CD14-positive monocyte (primary cell): ENCODE measurements around the gene PCDH15. TPM values are rescaled to one million over a fixed set of nuclear protein-coding genes. Genes with fewer than 3 reads are reported as not detected.

ENCODE experiments used
- DNase-seq, 3 donors: peaks; one replicate each; pipeline ENCODE4 v3.0.0-alpha.2; 2011 to 2022
- H2AFZ ChIP-seq: 2 replicates; pipeline ENCODE4 v1.6.0; 2012; ENCODE audit warnings: mild to moderate bottlenecking, low read depth, low read length, inconsistent platforms; ENCODE audit not compliant: insufficient read depth, poor library complexity, severe bottlenecking
- H3K27ac ChIP-seq, 2 donors: 1 replicate in 1 of 2; 2 replicates in 1 of 2; pipeline ENCODE4 v1.5.1; 2012 to 2013; ENCODE audit warnings: low read length in 2 of 2, control low read depth in 1 of 2, inconsistent platforms in 1 of 2, low read depth in 1 of 2, mild to moderate bottlenecking in 1 of 2
- H3K27me3 ChIP-seq, 2 donors: one replicate each; pipeline versions ENCODE4 v1.6.0 to v1.6.1; 2011 to 2013; ENCODE audit warnings: low read length in 2 of 2; ENCODE audit not compliant: control insufficient read depth in 2 of 2, insufficient read depth in 2 of 2
- H3K36me3 ChIP-seq, 2 donors: replicated peaks in 1 of 2; 1 replicate in 1 of 2; 2 replicates in 1 of 2; pipeline versions ENCODE4 v1.5.1 to v1.6.1; 2012 to 2013; ENCODE audit warnings: low read length in 2 of 2, control low read depth in 1 of 2, inconsistent platforms in 1 of 2, mild to moderate bottlenecking in 1 of 2; ENCODE audit not compliant: insufficient read depth in 2 of 2, control insufficient read depth in 1 of 2
- H3K4me1 ChIP-seq, 2 donors: 1 replicate in 1 of 2; 2 replicates in 1 of 2; pipeline versions ENCODE4 v1.5.1 to v1.6.1; 2012 to 2013; ENCODE audit warnings: low read length in 2 of 2, control low read depth in 1 of 2, inconsistent platforms in 1 of 2, mild to moderate bottlenecking in 1 of 2, moderate library complexity in 1 of 2; ENCODE audit not compliant: insufficient read depth in 2 of 2, control insufficient read depth in 1 of 2
- H3K4me2 ChIP-seq: replicated peaks from 2 replicates; pipeline ENCODE3; 2012; ENCODE audit warnings: low read length, moderate library complexity, mild to moderate bottlenecking; ENCODE audit not compliant: poor library complexity, severe bottlenecking; ENCODE audit errors: extremely low read depth
- H3K4me3 ChIP-seq, 3 experiments: fragments of 200-600 bp in 1 of 3; sonication (generic) in 1 of 3; replicated peaks in 1 of 3; 1 replicate in 2 of 3; 2 replicates in 1 of 3; pipeline ENCODE4 v1.5.1; 2011 to 2013; ENCODE audit warnings: low read length in 3 of 3, mild to moderate bottlenecking in 3 of 3, control low read depth in 2 of 3, low read depth in 2 of 3, inconsistent platforms in 1 of 3, moderate library complexity in 1 of 3
- H3K79me2 ChIP-seq: 2 replicates; pipeline ENCODE4 v1.6.0; 2012; ENCODE audit warnings: mild to moderate bottlenecking, control low read depth, inconsistent platforms, low read length, moderate library complexity; ENCODE audit not compliant: insufficient read depth
- H3K9ac ChIP-seq: 2 replicates; pipeline ENCODE4 v1.6.0; 2017; ENCODE audit warnings: low read length, mild to moderate bottlenecking; ENCODE audit not compliant: insufficient read depth, poor library complexity, severe bottlenecking
- H3K9me3 ChIP-seq, 2 donors: replicated peaks in 1 of 2; 1 replicate in 1 of 2; 2 replicates in 1 of 2; pipeline versions ENCODE4 v1.5.1 to v1.6.1; 2012 to 2013; ENCODE audit warnings: low read length in 2 of 2, control low read depth in 1 of 2; ENCODE audit not compliant: control insufficient read depth in 1 of 2, insufficient read depth in 1 of 2
- H4K20me1 ChIP-seq: 2 replicates; pipeline ENCODE4 v1.6.0; 2012; ENCODE audit warnings: mild to moderate bottlenecking, low read length, control low read depth, moderate library complexity; ENCODE audit not compliant: insufficient read depth
- H3K27ac Mint-ChIP-seq, 7 donors: one replicate each; pipeline ENCODE4 v1.8.0; 2020; ENCODE audit warnings: mild to moderate bottlenecking in 7 of 7, mixed read lengths in 7 of 7, moderate library complexity in 6 of 7, inconsistent platforms in 2 of 7
- H3K27me3 Mint-ChIP-seq, 3 donors: one replicate each; pipeline ENCODE4 v1.8.0; 2021 to 2022; ENCODE audit warnings: low read depth in 3 of 3, mild to moderate bottlenecking in 3 of 3, mixed read lengths in 3 of 3, moderate library complexity in 3 of 3, inconsistent platforms in 1 of 3
- H3K36me3 Mint-ChIP-seq, 2 donors: one replicate each; pipeline ENCODE4 v1.8.0; 2020; ENCODE audit warnings: mixed read lengths in 2 of 2, inconsistent platforms in 1 of 2, mild to moderate bottlenecking in 1 of 2
- H3K4me1 Mint-ChIP-seq: one replicate; pipeline ENCODE4 v1.8.0; 2020; ENCODE audit warnings: mild to moderate bottlenecking, mixed read lengths
- H3K4me3 Mint-ChIP-seq, 2 donors: one replicate each; pipeline ENCODE4 v1.8.0; 2020; ENCODE audit warnings: mild to moderate bottlenecking in 2 of 2, mixed read lengths in 2 of 2, moderate library complexity in 1 of 2
- H3K9me3 Mint-ChIP-seq, 7 donors: one replicate each; pipeline ENCODE4 v1.8.0; 2020 to 2022; ENCODE audit warnings: mixed read lengths in 7 of 7, mild to moderate bottlenecking in 6 of 7, moderate library complexity in 6 of 7, inconsistent platforms in 2 of 7
- CTCF ChIP-seq: fragments of 200-600 bp; IDR thresholded peaks from one replicate; pipeline ENCODE4 v1.8.0; 2022; ENCODE audit warnings: antibody characterized with exemption, mild to moderate bottlenecking
- WGBS: methylation state at CpG from one replicate; pipeline ENCODE4 v1.1.5; 2013; ENCODE audit warnings: missing lambda C conversion rate; ENCODE audit not compliant: insufficient coverage; 5-methylcytosine and 5-hydroxymethylcytosine counted together
- intact Hi-C, 2 donors: fragments of 100-400 bp; cut with micrococcal nuclease; formaldehyde crosslinking; loops; one replicate each; pipeline versions ENCODE4 v1.15.0 to v1.15.1; 2023
- polyA plus RNA-seq, 3 donors: library from polyadenylated mRNA; depleted of rRNA in 1 of 3; unstranded in 2 of 3; stranded (reverse) in 1 of 3; fragments of 300-500 nt in 2 of 3; fragments of >200 nt in 1 of 3; fragmentation: Illumina TruSeq in 2 of 3; gene quantifications; 1 replicate in 2 of 3; 2 replicates in 1 of 3; pipeline ENCODE4 v1.2.3, GENCODE V29; 2012 to 2021

PCDH15 gene
- polyA plus RNA-seq, 3 donors, result not detected

- Mint-ChIP-seq H3K9me3 (peaks cover 0 to 7% (median 2%) of the 10 kb centered on the region in 7 donors), H3K4me1 (no peaks in the 10 kb centered on the region), H3K27ac (no peak overlapping the region), H3K36me3 (no peaks in the 10 kb centered on the region), H3K4me3 (no peak overlapping the region), H3K27me3 (peaks cover 0 to 2% (median 0%) of the 10 kb centered on the region in 3 donors)
- H3K4me1 ChIP-seq, result no peaks in the 10 kb centered on the region
- H3K36me3 ChIP-seq, result no peaks in the 10 kb centered on the region
- peaks cover 0 to 13% of the 10 kb centered on the region in 2 donors for H3K9me3 ChIP-seq
- H4K20me1 ChIP-seq, result no peaks in the 10 kb centered on the region
- intact Hi-C loops, result no loop called here
- no peaks in the 10 kb centered on the region for H3K79me2 ChIP-seq
- no peak overlapping the region for H3K27ac ChIP-seq
- no peak overlapping the region for H3K4me2 ChIP-seq
- no peak for TF ChIP-seq CTCF
- H3K27me3 ChIP-seq, result no peaks in the 10 kb centered on the region
- H3K4me3 ChIP-seq, result no peak overlapping the region
- WGBS, result 100% methylated on average over 1 of the region's 1 CpG
- no peak overlapping the region for H2AFZ ChIP-seq
- DNase-seq, result no peak
- H3K9ac ChIP-seq, result no peak overlapping the region
Observed at GRCh38 chr10:54470324-54470631, 330.8 kb downstream of the PCDH15 start.

- no peak for TF ChIP-seq CTCF
- Histone ChIP-seq H3K9me3 (peaks cover 0 to 13% of the 10 kb centered on the region in 2 donors), H3K27ac (no peak overlapping the region), H3K4me3 (no peak overlapping the region), H3K4me1 (no peaks in the 10 kb centered on the region), H3K27me3 (no peaks in the 10 kb centered on the region), H3K79me2 (no peaks in the 10 kb centered on the region), H3K4me2 (no peak overlapping the region), H3K9ac (no peak overlapping the region), H4K20me1 (no peaks in the 10 kb centered on the region), H2AFZ (no peak overlapping the region), H3K36me3 (no peaks in the 10 kb centered on the region)
- H3K4me3 Mint-ChIP-seq, result no peak overlapping the region
- peaks cover 0 to 7% (median 2%) of the 10 kb centered on the region in 7 donors for H3K9me3 Mint-ChIP-seq
- no peak for DNase-seq
- H3K4me1 Mint-ChIP-seq, result no peaks in the 10 kb centered on the region
- 96% methylated on average over 6 of the region's 8 CpGs for WGBS
- no peak overlapping the region for H3K27ac Mint-ChIP-seq
- no peaks in the 10 kb centered on the region for H3K36me3 Mint-ChIP-seq
- intact Hi-C loops, result no loop called here
- H3K27me3 Mint-ChIP-seq, result peaks cover 0 to 2% (median 0%) of the 10 kb centered on the region in 3 donors
Observed at GRCh38 chr10:54469587-54470323, 331.3 kb downstream of the PCDH15 start.
